Measurements from ENCODE around the gene C18orf32.

The C18orf32 gene

GRCh38 chr18:49503931-49504330 lies 16.9 kb upstream of the C18orf32 start:
- WGBS, 2 experiments, result 61 to 68% methylated on average over 1 of the region's 1 CpG
- no peaks in the 10 kb centered on the region for H3K9me3 ChIP-seq (ENCODE audit: control insufficient read depth, low read length)
- H3K27me3 ChIP-seq (ENCODE audit: control insufficient read depth, insufficient read depth, low read length, poor library complexity, severe bottlenecking), result peaks cover 29% of the 10 kb centered on the region
- no peak overlapping the region for H3K4me3 ChIP-seq (ENCODE audit: insufficient read depth, low read depth, low read length)
- no peak overlapping the region for H3K27ac ChIP-seq (ENCODE audit: insufficient read depth, low read depth, low read length, poor library complexity, severe bottlenecking)
- H3K4me1 ChIP-seq (ENCODE audit: control insufficient read depth, insufficient read depth, low read length), result no peaks in the 10 kb centered on the region
- H3K36me3 ChIP-seq (ENCODE audit: control insufficient read depth, insufficient read depth, low read length), result no peaks in the 10 kb centered on the region

GRCh38 chr18:49500201-49500921 lies 13.3 kb upstream of the C18orf32 start:
- H3K4me1 ChIP-seq (ENCODE audit: control insufficient read depth, insufficient read depth, low read length), result no peaks in the 10 kb centered on the region
- H3K27ac ChIP-seq (ENCODE audit: insufficient read depth, low read depth, low read length, poor library complexity, severe bottlenecking), result peak overlapping the region; percentile 81
- WGBS, 2 experiments, result 1% methylated on average over 13 to 14 of the region's 14 CpGs
- no peaks in the 10 kb centered on the region for H3K36me3 ChIP-seq (ENCODE audit: control insufficient read depth, insufficient read depth, low read length)
- no peaks in the 10 kb centered on the region for H3K9me3 ChIP-seq (ENCODE audit: control insufficient read depth, low read length)
- H3K27me3 ChIP-seq (ENCODE audit: control insufficient read depth, insufficient read depth, low read length, poor library complexity, severe bottlenecking), result peaks cover 49% of the 10 kb centered on the region
- H3K4me3 ChIP-seq (ENCODE audit: insufficient read depth, low read depth, low read length), result no peak overlapping the region

- H3K27me3 ChIP-seq (ENCODE audit: control insufficient read depth, insufficient read depth, low read length, poor library complexity, severe bottlenecking), result peaks cover 53% of the 10 kb centered on the region
These were observed 12.1 kb upstream of the C18orf32 start for GRCh38 chr18:49499046-49499637.

DNA sequence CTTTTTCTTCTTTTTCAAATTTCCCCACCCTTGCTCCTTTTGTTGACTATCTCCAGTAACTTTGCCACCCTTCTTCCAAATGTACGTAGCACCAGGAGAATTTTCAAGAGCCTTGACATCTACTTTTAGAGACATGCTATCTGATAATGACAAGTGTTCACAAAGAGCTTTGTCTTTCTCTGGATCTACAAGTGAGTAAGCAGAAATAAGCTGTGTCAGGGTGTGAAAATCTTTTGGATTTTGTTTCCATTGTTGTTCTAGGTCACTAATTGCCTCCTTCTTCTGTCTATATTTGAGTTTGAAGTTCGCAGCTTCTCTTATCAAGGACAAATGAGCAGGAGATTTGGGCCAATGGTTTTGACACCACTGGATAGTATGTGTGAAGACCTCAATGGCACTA lies 8.4 kb upstream of the C18orf32 start:
- Histone ChIP-seq H3K27ac (ENCODE audit: insufficient read depth, low read depth, low read length, poor library complexity, severe bottlenecking) (no peak overlapping the region), H3K4me3 (ENCODE audit: insufficient read depth, low read depth, low read length) (no peak overlapping the region), H3K9me3 (ENCODE audit: control insufficient read depth, low read length) (no peaks in the 10 kb centered on the region), H3K4me1 (ENCODE audit: control insufficient read depth, insufficient read depth, low read length) (peaks cover 24% of the 10 kb centered on the region), H3K27me3 (ENCODE audit: control insufficient read depth, insufficient read depth, low read length, poor library complexity, severe bottlenecking) (peaks cover 33% of the 10 kb centered on the region), H3K36me3 (ENCODE audit: control insufficient read depth, insufficient read depth, low read length) (peaks cover 2% of the 10 kb centered on the region)
- 67% methylated on average over 2 of the region's 2 CpGs for WGBS, 2 experiments

More at GRCh38 chr18:49499046-49499637, 12.1 kb upstream of the C18orf32 start:
- no peak overlapping the region for H3K27ac ChIP-seq (ENCODE audit: insufficient read depth, low read depth, low read length, poor library complexity, severe bottlenecking)
- H3K4me3 ChIP-seq (ENCODE audit: insufficient read depth, low read depth, low read length), result no peak overlapping the region
- H3K36me3 ChIP-seq (ENCODE audit: control insufficient read depth, insufficient read depth, low read length), result no peaks in the 10 kb centered on the region
- WGBS, 2 experiments, result 57 to 62% methylated on average over 16 of the region's 16 CpGs
- H3K4me1 ChIP-seq (ENCODE audit: control insufficient read depth, insufficient read depth, low read length), result peaks cover 4% of the 10 kb centered on the region
- H3K9me3 ChIP-seq (ENCODE audit: control insufficient read depth, low read length), result no peaks in the 10 kb centered on the region

- no peak overlapping the region for H3K27ac ChIP-seq (ENCODE audit: insufficient read depth, low read depth, low read length, poor library complexity, severe bottlenecking)
- peaks cover 24% of the 10 kb centered on the region for H3K4me1 ChIP-seq (ENCODE audit: control insufficient read depth, insufficient read depth, low read length)
- 38 to 61% methylated on average over 2 to 3 of the region's 3 CpGs for WGBS, 2 experiments
- H3K9me3 ChIP-seq (ENCODE audit: control insufficient read depth, low read length), result no peaks in the 10 kb centered on the region
- H3K27me3 ChIP-seq (ENCODE audit: control insufficient read depth, insufficient read depth, low read length, poor library complexity, severe bottlenecking), result peaks cover 33% of the 10 kb centered on the region
- H3K36me3 ChIP-seq (ENCODE audit: control insufficient read depth, insufficient read depth, low read length), result peaks cover 6% of the 10 kb centered on the region
- H3K4me3 ChIP-seq (ENCODE audit: insufficient read depth, low read depth, low read length), result no peak overlapping the region
These were observed 8.0 kb upstream of the C18orf32 start for GRCh38 chr18:49495076-49495475.

DNA sequence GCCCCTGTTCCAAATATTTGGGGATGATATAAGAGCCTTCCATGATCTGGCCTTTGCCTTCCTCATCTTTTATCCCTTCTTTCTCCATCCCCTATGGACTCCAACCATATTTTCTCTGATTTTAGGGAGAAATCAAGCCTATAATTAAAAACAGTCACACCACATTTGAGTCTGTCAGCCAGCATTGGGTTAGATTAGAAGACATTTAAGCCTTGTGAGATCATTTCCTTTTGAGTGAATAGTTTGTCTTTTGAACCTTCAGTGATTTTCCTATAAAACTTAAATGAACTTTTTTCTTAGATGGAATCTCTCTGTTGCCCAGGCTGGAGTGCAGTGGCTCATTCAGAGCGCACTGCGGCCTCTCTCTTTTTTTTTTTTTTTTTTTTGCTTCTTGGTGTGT lies 7.6 kb upstream of the C18orf32 start:
- WGBS, 2 experiments, result 100% methylated on average over 2 of the region's 2 CpGs; no CpG with 5 or more reads in 1 of the 2 experiments
- Histone ChIP-seq H3K27me3 (ENCODE audit: control insufficient read depth, insufficient read depth, low read length, poor library complexity, severe bottlenecking) (peaks cover 33% of the 10 kb centered on the region), H3K9me3 (ENCODE audit: control insufficient read depth, low read length) (no peaks in the 10 kb centered on the region), H3K4me1 (ENCODE audit: control insufficient read depth, insufficient read depth, low read length) (peaks cover 27% of the 10 kb centered on the region), H3K36me3 (ENCODE audit: control insufficient read depth, insufficient read depth, low read length) (peaks cover 10% of the 10 kb centered on the region), H3K4me3 (ENCODE audit: insufficient read depth, low read depth, low read length) (no peak overlapping the region), H3K27ac (ENCODE audit: insufficient read depth, low read depth, low read length, poor library complexity, severe bottlenecking) (no peak overlapping the region)

- Histone ChIP-seq H3K4me1 (ENCODE audit: control insufficient read depth, insufficient read depth, low read length) (peaks cover 27% of the 10 kb centered on the region), H3K9me3 (ENCODE audit: control insufficient read depth, low read length) (no peaks in the 10 kb centered on the region), H3K27me3 (ENCODE audit: control insufficient read depth, insufficient read depth, low read length, poor library complexity, severe bottlenecking) (peaks cover 16% of the 10 kb centered on the region), H3K4me3 (ENCODE audit: insufficient read depth, low read depth, low read length) (no peak overlapping the region), H3K27ac (ENCODE audit: insufficient read depth, low read depth, low read length, poor library complexity, severe bottlenecking) (no peak overlapping the region), H3K36me3 (ENCODE audit: control insufficient read depth, insufficient read depth, low read length) (peaks cover 21% of the 10 kb centered on the region)
- 56 to 65% methylated on average over 6 of the region's 6 CpGs for WGBS, 2 experiments
These were observed 5.6 kb upstream of the C18orf32 start for GRCh38 chr18:49492694-49493033.

DNA sequence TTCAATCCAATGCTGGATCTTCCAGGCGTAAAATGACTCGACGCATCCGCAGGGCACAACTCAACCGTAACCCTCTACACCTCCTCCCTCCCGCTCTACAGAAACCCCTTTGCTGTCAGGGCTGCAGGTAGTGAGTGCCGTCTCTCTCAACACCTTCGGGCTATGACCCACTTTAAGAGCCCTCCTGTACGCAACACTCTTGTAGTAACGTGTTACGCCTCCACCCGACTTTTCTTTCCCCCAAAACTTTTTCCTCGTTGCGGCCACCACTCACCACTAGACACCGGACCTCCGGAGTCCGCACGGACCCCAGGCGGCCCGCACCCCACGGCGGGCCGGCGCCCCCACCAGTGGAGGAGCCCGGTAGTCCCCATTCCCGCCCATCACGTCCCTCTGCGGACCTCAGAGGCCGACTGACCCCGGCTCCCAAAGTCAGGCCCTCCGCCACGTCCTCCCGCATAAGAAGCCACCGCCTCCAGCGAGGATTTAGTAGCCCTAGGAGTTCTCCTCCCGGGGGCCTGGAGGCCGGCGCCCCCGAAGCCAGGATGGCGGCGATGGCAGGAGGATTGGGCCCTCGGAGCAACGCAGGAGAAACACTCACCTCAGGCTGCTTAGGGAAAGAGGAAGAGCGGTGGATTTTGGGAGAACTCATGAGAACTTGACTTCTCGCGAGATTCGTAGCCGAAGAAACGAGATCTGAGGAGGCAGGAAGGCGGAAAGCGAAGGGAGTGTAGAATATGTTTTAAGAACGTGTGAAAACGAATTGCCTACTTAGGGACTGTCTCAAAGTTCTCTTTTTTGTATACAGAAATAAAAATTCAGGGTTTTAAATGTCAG lies 5.0 kb upstream of the C18orf32 start, which contains the start of gene RPL17:
Gene RPL17 (minus strand): TSS at position 609 of the 837 bp plus-strand sequence.
- H3K4me1 ChIP-seq (ENCODE audit: control insufficient read depth, insufficient read depth, low read length), result peaks cover 31% of the 10 kb centered on the region
- H3K4me3 ChIP-seq (ENCODE audit: insufficient read depth, low read depth, low read length), result peak within 1 kb of the TSS; percentile 84
- 0% methylated on average over 53 of the region's 53 CpGs for WGBS, 2 experiments
- H3K27me3 ChIP-seq (ENCODE audit: control insufficient read depth, insufficient read depth, low read length, poor library complexity, severe bottlenecking), result peaks cover 15% of the 10 kb centered on the region
- no peaks in the 10 kb centered on the region for H3K9me3 ChIP-seq (ENCODE audit: control insufficient read depth, low read length)
- peak within 1 kb of the TSS; percentile 92 for H3K27ac ChIP-seq (ENCODE audit: insufficient read depth, low read depth, low read length, poor library complexity, severe bottlenecking)
- peaks cover 21% of the 10 kb centered on the region for H3K36me3 ChIP-seq (ENCODE audit: control insufficient read depth, insufficient read depth, low read length)

DNA sequence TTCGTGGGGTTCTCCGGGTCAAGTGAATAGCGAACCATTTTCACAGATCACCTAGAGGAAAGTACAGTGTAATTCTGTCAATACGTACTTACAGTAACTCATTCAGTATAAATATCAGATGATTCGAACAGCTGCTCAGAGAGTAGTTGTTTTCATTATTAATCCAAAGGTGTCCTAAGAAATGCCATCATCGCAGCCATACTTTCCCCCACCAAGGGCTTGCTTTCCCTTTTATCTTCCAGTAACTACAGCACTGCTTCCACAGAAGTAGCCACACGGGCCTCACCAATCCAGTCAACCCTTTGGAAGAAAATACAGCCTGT lies 4.5 kb upstream of the C18orf32 start:
- peaks cover 13% of the 10 kb centered on the region for H3K27me3 ChIP-seq (ENCODE audit: control insufficient read depth, insufficient read depth, low read length, poor library complexity, severe bottlenecking)
- peaks cover 21% of the 10 kb centered on the region for H3K36me3 ChIP-seq (ENCODE audit: control insufficient read depth, insufficient read depth, low read length)
- peak overlapping the region; percentile 84 for H3K4me3 ChIP-seq (ENCODE audit: insufficient read depth, low read depth, low read length)
- 5 to 7% methylated on average over 6 to 7 of the region's 7 CpGs for WGBS, 2 experiments
- peaks cover 31% of the 10 kb centered on the region for H3K4me1 ChIP-seq (ENCODE audit: control insufficient read depth, insufficient read depth, low read length)
- peak overlapping the region; percentile 92 for H3K27ac ChIP-seq (ENCODE audit: insufficient read depth, low read depth, low read length, poor library complexity, severe bottlenecking)
- no peaks in the 10 kb centered on the region for H3K9me3 ChIP-seq (ENCODE audit: control insufficient read depth, low read length)

DNA sequence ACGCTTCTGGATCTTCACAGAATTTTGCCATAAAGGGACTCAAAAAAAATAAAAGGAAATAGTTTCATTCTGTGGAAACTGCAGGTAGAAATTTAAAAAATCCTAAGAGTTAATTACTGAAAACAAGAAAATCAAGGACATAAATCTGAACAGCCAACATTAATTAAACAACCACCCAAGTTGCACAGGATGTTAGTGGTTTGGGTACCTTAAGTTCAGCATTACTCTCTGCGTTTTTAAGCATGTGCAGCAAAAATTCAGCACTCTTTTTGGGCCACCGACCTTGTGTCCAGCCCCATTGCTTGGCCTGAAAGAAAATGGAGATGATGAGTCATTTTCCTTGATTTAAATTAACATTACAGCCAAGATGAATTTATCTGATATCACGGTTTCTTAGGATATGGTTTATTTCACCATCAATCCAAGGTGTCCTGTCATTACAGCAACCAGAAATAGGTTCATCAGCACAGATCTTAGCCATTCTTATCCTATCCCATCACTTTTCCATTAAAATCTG lies 3.3 kb upstream of the C18orf32 start:
- Histone ChIP-seq H3K4me3 (ENCODE audit: insufficient read depth, low read depth, low read length) (no peak overlapping the region), H3K27ac (ENCODE audit: insufficient read depth, low read depth, low read length, poor library complexity, severe bottlenecking) (no peak overlapping the region)
- WGBS, 2 experiments, result 95% methylated on average over 4 of the region's 4 CpGs

More for the DNA sequence above, 3.3 kb upstream of the C18orf32 start:
- H3K9me3 ChIP-seq (ENCODE audit: control insufficient read depth, low read length), result no peaks in the 10 kb centered on the region
- H3K4me1 ChIP-seq (ENCODE audit: control insufficient read depth, insufficient read depth, low read length), result peaks cover 31% of the 10 kb centered on the region
- peaks cover 21% of the 10 kb centered on the region for H3K36me3 ChIP-seq (ENCODE audit: control insufficient read depth, insufficient read depth, low read length)
- H3K27me3 ChIP-seq (ENCODE audit: control insufficient read depth, insufficient read depth, low read length, poor library complexity, severe bottlenecking), result peaks cover 6% of the 10 kb centered on the region
